Mucosa of descending colon (tissue), 3 donors: ENCODE results near the gene FSTL5. TPM values are rescaled to one million over a fixed set of nuclear protein-coding genes. Genes with fewer than 3 reads are reported as not detected.

Source experiments
- ATAC-seq: fragments of 200-7000 bp; cut with Tn5 transposase; one replicate; pipeline ENCODE4 v1.9.1; 2020; ENCODE audit warnings: mild to moderate bottlenecking, moderate library complexity
- DNase-seq, 3 donors: peaks; one replicate each; pipeline ENCODE4 v3.0.0-alpha.2; 2020
- H3K36me3 ChIP-seq: fragments of 200-600 bp; one replicate; pipeline ENCODE4 v1.8.0; 2021; ENCODE audit warnings: low read depth, mild to moderate bottlenecking
- H3K4me1 ChIP-seq: fragments of 200-600 bp; one replicate; pipeline ENCODE4 v1.8.0; 2021; ENCODE audit warnings: low read depth, mild to moderate bottlenecking
- H3K4me3 ChIP-seq: fragments of 200-600 bp; one replicate; pipeline ENCODE4 v1.8.0; 2021; ENCODE audit warnings: mild to moderate bottlenecking
- H3K9me3 ChIP-seq: fragments of 200-600 bp; one replicate; pipeline ENCODE4 v1.8.0; 2021; ENCODE audit warnings: mild to moderate bottlenecking
- CTCF ChIP-seq: fragments of 200-600 bp; IDR thresholded peaks from one replicate; pipeline ENCODE4 v1.8.0; 2022; ENCODE audit warnings: antibody characterized with exemption, mild to moderate bottlenecking
- intact Hi-C, 2 donors: fragments of 100-400 bp; cut with DNase I in 1 of 2; cut with micrococcal nuclease in 1 of 2; formaldehyde crosslinking; loops; one replicate each; pipeline versions ENCODE4 v1.11.0 to v1.11.1; 2022; cut with DNase I, micrococcal nuclease
- total RNA-seq, 3 donors: library from RNA; stranded (reverse); fragmentation: NEBNext Ultra II Directional in 2 of 3; extraction: Animal tissue kit (Norgen Biotek cat#: 25700) in 2 of 3; gene quantifications; one replicate each; pipeline versions ENCODE4 v1.2.1 to v1.2.4, GENCODE V29; 2021 to 2023
- donor health status: DM: no; HTN: no; CAD: no; lungs with moderate emphysema.
- donor health status: DM: no; HTN: no; CAD: no.
- donor health status: DM: no; HTN: yes; CAD: no.

FSTL5 gene
- total RNA-seq, 3 donors from 2014 or later, result 1.8 TPM; not detected in 2

GRCh38 chr4:162010362-162010761, 153.4 kb downstream of the FSTL5 start:
- intact Hi-C loops, result no loop called here
- no peak for ATAC-seq
- no peak overlapping the region for H3K4me3 ChIP-seq
- no peaks in the 10 kb centered on the region for H3K9me3 ChIP-seq
- DNase-seq, result no peak
- H3K36me3 ChIP-seq, result no peaks in the 10 kb centered on the region
- no peaks in the 10 kb centered on the region for H3K4me1 ChIP-seq
- no peak for TF ChIP-seq CTCF

- ATAC-seq, result no peak
- Histone ChIP-seq H3K36me3 (no peaks in the 10 kb centered on the region), H3K4me1 (no peaks in the 10 kb centered on the region), H3K9me3 (no peaks in the 10 kb centered on the region), H3K4me3 (no peak overlapping the region)
- no peak for TF ChIP-seq CTCF
- no peak for DNase-seq
- intact Hi-C loops, result no loop called here
Observed at GRCh38 chr4:161992317-161992716, 171.5 kb downstream of the FSTL5 start.

- no peaks in the 10 kb centered on the region for H3K9me3 ChIP-seq
- DNase-seq, result no peak
- no peak overlapping the region for H3K4me3 ChIP-seq
- no peaks in the 10 kb centered on the region for H3K36me3 ChIP-seq
- H3K4me1 ChIP-seq, result no peaks in the 10 kb centered on the region
- intact Hi-C loops, result no loop called here
- no peak for ATAC-seq
- TF ChIP-seq CTCF, result no peak
Observed at GRCh38 chr4:161991811-161992210, 172.0 kb downstream of the FSTL5 start.

GRCh38 chr4:161990721-161991120, 173.1 kb downstream of the FSTL5 start:
- DNase-seq, result no peak
- no peak for TF ChIP-seq CTCF
- no peak overlapping the region for H3K4me3 ChIP-seq
- H3K4me1 ChIP-seq, result no peaks in the 10 kb centered on the region
- no peaks in the 10 kb centered on the region for H3K9me3 ChIP-seq
- intact Hi-C loops, result no loop called here
- no peak for ATAC-seq
- H3K36me3 ChIP-seq, result no peaks in the 10 kb centered on the region

GRCh38 chr4:161988946-161989345, 174.9 kb downstream of the FSTL5 start:
- H3K4me3 ChIP-seq, result no peak overlapping the region
- no peaks in the 10 kb centered on the region for H3K4me1 ChIP-seq
- H3K9me3 ChIP-seq, result no peaks in the 10 kb centered on the region
- intact Hi-C loops, result no loop called here
- no peaks in the 10 kb centered on the region for H3K36me3 ChIP-seq
- DNase-seq (no peak), ATAC-seq (no peak)
- no peak for TF ChIP-seq CTCF

- no peak for TF ChIP-seq CTCF
Observed at GRCh38 chr4:161987611-161988010, 176.2 kb downstream of the FSTL5 start.

More at GRCh38 chr4:161987611-161988010, 176.2 kb downstream of the FSTL5 start:
- Histone ChIP-seq H3K4me1 (no peaks in the 10 kb centered on the region), H3K36me3 (no peaks in the 10 kb centered on the region), H3K4me3 (no peak overlapping the region), H3K9me3 (no peaks in the 10 kb centered on the region)
- DNase-seq, result no peak
- intact Hi-C loops, result no loop called here
- ATAC-seq, result no peak
